Peyer's patch (tissue), 4 donors: Measurements from ENCODE around the gene ENOX2.

Experiments used
- POLR2A ChIP-seq, 2 donors: fragments of 450-650 bp; IDR thresholded peaks; one replicate each; pipeline ENCODE4 v1.5.1; 2017; ENCODE audit warnings: antibody characterized with exemption in 2 of 2, mild to moderate bottlenecking in 2 of 2, moderate library complexity in 2 of 2
- TF ChIP-seq, protein P1 (sequence below), 6 experiments: fragments of 450-650 bp in 4 of 6; fragments of 200-600 bp in 2 of 6; sonication (generic) in 1 of 6; IDR thresholded peaks; one replicate each; pipeline ENCODE4 v1.5.1; 2017 to 2019; ENCODE audit warnings: antibody characterized with exemption in 6 of 6, mild to moderate bottlenecking in 3 of 6, moderate library complexity in 1 of 6

DNA sequence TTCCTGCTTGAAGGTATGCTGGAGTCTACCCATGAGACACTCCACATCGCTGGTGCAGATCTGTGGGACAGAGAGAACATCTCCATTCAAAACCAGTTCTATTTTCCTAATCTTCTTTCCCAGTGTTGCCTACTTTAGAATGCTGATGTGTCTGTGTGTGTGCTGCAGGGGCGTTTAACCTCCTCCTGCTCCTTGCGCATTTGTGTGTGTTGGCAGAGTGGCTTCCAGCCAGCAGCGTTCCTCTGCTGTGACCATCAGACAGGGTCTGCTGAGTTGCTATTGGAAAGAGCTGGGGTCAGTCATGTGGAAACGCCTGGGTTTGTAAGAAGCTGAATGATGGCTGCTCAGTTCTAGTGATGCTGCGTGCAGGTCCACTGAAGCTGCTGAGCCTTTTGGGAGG, 277.6 kb downstream of the ENOX2 start:
- TF ChIP-seq, protein P1, sequence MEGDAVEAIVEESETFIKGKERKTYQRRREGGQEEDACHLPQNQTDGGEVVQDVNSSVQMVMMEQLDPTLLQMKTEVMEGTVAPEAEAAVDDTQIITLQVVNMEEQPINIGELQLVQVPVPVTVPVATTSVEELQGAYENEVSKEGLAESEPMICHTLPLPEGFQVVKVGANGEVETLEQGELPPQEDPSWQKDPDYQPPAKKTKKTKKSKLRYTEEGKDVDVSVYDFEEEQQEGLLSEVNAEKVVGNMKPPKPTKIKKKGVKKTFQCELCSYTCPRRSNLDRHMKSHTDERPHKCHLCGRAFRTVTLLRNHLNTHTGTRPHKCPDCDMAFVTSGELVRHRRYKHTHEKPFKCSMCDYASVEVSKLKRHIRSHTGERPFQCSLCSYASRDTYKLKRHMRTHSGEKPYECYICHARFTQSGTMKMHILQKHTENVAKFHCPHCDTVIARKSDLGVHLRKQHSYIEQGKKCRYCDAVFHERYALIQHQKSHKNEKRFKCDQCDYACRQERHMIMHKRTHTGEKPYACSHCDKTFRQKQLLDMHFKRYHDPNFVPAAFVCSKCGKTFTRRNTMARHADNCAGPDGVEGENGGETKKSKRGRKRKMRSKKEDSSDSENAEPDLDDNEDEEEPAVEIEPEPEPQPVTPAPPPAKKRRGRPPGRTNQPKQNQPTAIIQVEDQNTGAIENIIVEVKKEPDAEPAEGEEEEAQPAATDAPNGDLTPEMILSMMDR (IDR thresholded peaks at IDR 0.05): no peak
- no peak for TF ChIP-seq POLR2A (IDR thresholded peaks at IDR 0.05)
